SK-N-SH (cell line): ENCODE measurements around the gene FEV.

Experiments used
- CTCF ChIP-seq: fragments of 200-600 bp; sonication (generic); IDR thresholded peaks from 2 replicates; pipeline ENCODE4 v1.6.1; 2017; ENCODE audit warnings: antibody characterized with exemption, mild to moderate bottlenecking, moderate library complexity
- GABPA ChIP-seq: IDR thresholded peaks from 2 replicates; pipeline ENCODE4 v1.4.0; 2012; ENCODE audit warnings: low read depth, mild to moderate bottlenecking
- MAX ChIP-seq: IDR thresholded peaks from 2 replicates; pipeline ENCODE4 v1.4.0; 2012; ENCODE audit warnings: low read depth
- PBX3 ChIP-seq: IDR thresholded peaks from 2 replicates; pipeline ENCODE4; 2012
- POLR2AphosphoS5 ChIP-seq: IDR thresholded peaks from 2 replicates; pipeline ENCODE4 v1.6.1; 2012; ENCODE audit warnings: low read depth, low read length
- RAD21 ChIP-seq: IDR thresholded peaks from 2 replicates; pipeline ENCODE4 v1.6.1; 2012; ENCODE audit warnings: mild to moderate bottlenecking, low read length
- REST ChIP-seq: IDR thresholded peaks from 2 replicates; pipeline ENCODE4 v1.6.1; 2012; ENCODE audit warnings: mild to moderate bottlenecking, low read depth, low read length, moderate library complexity
- TEAD4 ChIP-seq: IDR thresholded peaks from 2 replicates; pipeline ENCODE4 v1.4.0; 2012; ENCODE audit warnings: mild to moderate bottlenecking, borderline replicate concordance; ENCODE audit not compliant: insufficient read depth

- TF ChIP-seq CTCF (no peak), POLR2AphosphoS5 (no peak), GABPA (no peak), TEAD4 (no peak), PBX3 (no peak), RAD21 (no peak), REST (no peak), MAX (no peak)
Measured at GRCh38 chr2:218954541-218955300, 30.3 kb downstream of the FEV start.
